OCI-LY3 (cell line): ENCODE measurements around the gene HSD17B2.

Source experiments
- CTCF ChIP-seq: fragments of 200-600, 300-600 bp; sonication (generic); IDR thresholded peaks from 2 replicates; pipeline ENCODE4 v1.5.1; 2014; ENCODE audit warnings: antibody characterized with exemption, low read length, low read depth
- EZH2phosphoT487 ChIP-seq: fragments of 200-600 bp; shearing (Covaris generic); IDR thresholded peaks from 2 replicates; pipeline ENCODE4 v1.6.1; 2018; ENCODE audit warnings: antibody characterized with exemption, mixed run types, low read depth

GRCh38 chr16:81997738-81998137 lies 37.3 kb upstream of the HSD17B2 start:
- TF ChIP-seq CTCF (no peak), EZH2phosphoT487 (no peak)
